ENCODE measurements around the gene NMD3. TPM values are rescaled to one million over a fixed set of nuclear protein-coding genes. Genes with fewer than 3 reads are reported as not detected.

Gene NMD3
- total RNA-seq, 4 donors from 2014 or later: 22.9 to 36.5 (median 29.4) TPM

DNA sequence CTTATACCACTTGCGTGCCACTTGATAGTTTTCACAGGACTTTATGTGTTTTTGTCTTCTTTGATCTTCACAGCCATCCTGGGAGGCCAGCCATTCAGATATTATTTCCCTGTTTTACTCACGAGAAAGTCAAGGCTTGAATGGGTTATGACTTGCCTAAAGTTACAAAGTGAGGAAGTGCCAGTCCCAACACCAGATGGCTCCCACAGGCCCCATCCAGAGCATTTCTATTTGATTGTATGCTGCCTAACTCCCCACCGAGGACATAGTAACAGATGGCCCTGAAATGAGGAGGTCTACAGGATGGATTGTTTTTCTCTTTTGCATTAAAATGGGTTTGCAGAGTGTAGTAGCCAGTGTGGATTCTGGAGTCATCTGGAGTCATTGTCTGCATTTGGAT, 75.7 kb downstream of the NMD3 start:
- Histone ChIP-seq H3K36me3 (no peaks in the 10 kb centered on the region), H3K27me3 (no peaks in the 10 kb centered on the region), H3K27ac (no peak overlapping the region), H3K4me3 (no peak overlapping the region), H3K9me3 (no peaks in the 10 kb centered on the region), H3K4me1 (no peaks in the 10 kb centered on the region)
- no peak for DNase-seq
- no peak for TF ChIP-seq POLR2A (IDR thresholded peaks at IDR 0.05)

Small RNAs within 50 kb of the gene (small RNA-seq; reads per million reads assigned to genes)
- gene AC108738.1: 0 reads per million in 2 donors

Other genes with a start within 250 kb of the NMD3 start
- 1 to 10 TPM in 1 of 4 donors, under 1 TPM in 3; 0.18 to 1.4 (median 0.61) TPM for gene B3GALNT1, start 116.0 kb upstream of the NMD3 start, total RNA-seq
- gene SPTSSB, start 150.2 kb downstream of the NMD3 start, total RNA-seq: not detected

All from Peyer's patch (tissue), 4 donors.